Measurements from ENCODE around the gene SNTG2. TPM values are rescaled to one million over a fixed set of nuclear protein-coding genes. Genes with fewer than 3 reads are reported as not detected.

The SNTG2 gene
- total and polyA plus RNA-seq, 4 donors: not detected

- Histone ChIP-seq H3K4me3 (ENCODE audit: low read depth in 1 of 3, low read length in 3 of 3) (no peak overlapping the region), H3K27me3 (ENCODE audit: control insufficient read depth in 4 of 4, insufficient read depth in 4 of 4, low read length in 3 of 4) (no peaks in the 10 kb centered on the region), H3K9ac (ENCODE audit: low read depth in 1 of 2, low read length in 2 of 2) (no peak overlapping the region), H3K36me3 (ENCODE audit: control insufficient read depth in 4 of 4, insufficient read depth in 3 of 4, low read depth in 1 of 4, low read length in 3 of 4) (no peaks in the 10 kb centered on the region), H3K4me1 (ENCODE audit: control insufficient read depth in 4 of 4, insufficient read depth in 4 of 4, low read length in 3 of 4) (no peaks in the 10 kb centered on the region), H3K9me3 (ENCODE audit: control insufficient read depth in 4 of 4, low read length in 3 of 4) (no peaks in the 10 kb centered on the region), H3K27ac (ENCODE audit: low read depth in 1 of 2, low read length in 2 of 2) (no peak overlapping the region)
- TF ChIP-seq FOXA2 (IDR thresholded peaks at IDR 0.05): no peak
- no peak for TF ChIP-seq TAF1 (conservative IDR thresholded peaks at IDR 0.05)
- TF ChIP-seq CTCF (IDR thresholded peaks at IDR 0.05; ENCODE audit: low read depth, low read length, missing input control): no peak
- 80% methylated on average over 15 of the region's 15 CpGs for WGBS
- DNase-seq (ENCODE audit: low spot score): no peak
These were observed 13.1 kb upstream of the SNTG2 start for GRCh38 chr2:937530-937929.

- WGBS: 84% methylated on average over 21 of the region's 21 CpGs
- H3K27me3 ChIP-seq (ENCODE audit: control insufficient read depth in 4 of 4, insufficient read depth in 4 of 4, low read length in 3 of 4): peaks cover 0 to 2% (median 0%) of the 10 kb centered on the region in 4 donors
- H3K4me1 ChIP-seq (ENCODE audit: control insufficient read depth in 4 of 4, insufficient read depth in 4 of 4, low read length in 3 of 4): no peaks in the 10 kb centered on the region
- DNase-seq (ENCODE audit: low spot score): no peak
- H3K27ac ChIP-seq (ENCODE audit: low read depth in 1 of 2, low read length in 2 of 2): no peak overlapping the region
- no peaks in the 10 kb centered on the region for H3K36me3 ChIP-seq (ENCODE audit: control insufficient read depth in 4 of 4, insufficient read depth in 3 of 4, low read depth in 1 of 4, low read length in 3 of 4)
- TF ChIP-seq ZBTB33 (IDR thresholded peaks at IDR 0.05): no peak
- no peak for TF ChIP-seq TAF1 (conservative IDR thresholded peaks at IDR 0.05)
- H3K4me3 ChIP-seq (ENCODE audit: low read depth in 1 of 3, low read length in 3 of 3): no peak overlapping the region
- H3K9ac ChIP-seq (ENCODE audit: low read depth in 1 of 2, low read length in 2 of 2): no peak overlapping the region
- H3K9me3 ChIP-seq (ENCODE audit: control insufficient read depth in 4 of 4, low read length in 3 of 4): peaks cover 0 to 3% (median 0%) of the 10 kb centered on the region in 4 donors
These were observed 12.3 kb upstream of the SNTG2 start for GRCh38 chr2:938181-939005.

GRCh38 chr2:939936-940601, 10.6 kb upstream of the SNTG2 start:
- H3K27ac ChIP-seq (ENCODE audit: low read depth in 1 of 2, low read length in 2 of 2): no peak overlapping the region
- DNase-seq (ENCODE audit: low spot score): no peak
- no peak overlapping the region for H3K4me3 ChIP-seq (ENCODE audit: low read depth in 1 of 3, low read length in 3 of 3)
- peaks cover 0 to 4% (median under 1%) of the 10 kb centered on the region in 4 donors for H3K27me3 ChIP-seq (ENCODE audit: control insufficient read depth in 4 of 4, insufficient read depth in 4 of 4, low read length in 3 of 4)
- peaks cover 0 to 11% (median 3%) of the 10 kb centered on the region in 4 donors for H3K9me3 ChIP-seq (ENCODE audit: control insufficient read depth in 4 of 4, low read length in 3 of 4)
- no peaks in the 10 kb centered on the region for H3K36me3 ChIP-seq (ENCODE audit: control insufficient read depth in 4 of 4, insufficient read depth in 3 of 4, low read depth in 1 of 4, low read length in 3 of 4)
- no peaks in the 10 kb centered on the region for H3K4me1 ChIP-seq (ENCODE audit: control insufficient read depth in 4 of 4, insufficient read depth in 4 of 4, low read length in 3 of 4)
- TF ChIP-seq HNF4A (conservative IDR thresholded peaks at IDR 0.05): no peak
- TF ChIP-seq CTCF (IDR thresholded peaks at IDR 0.05; ENCODE audit: low read depth, low read length, missing input control): no peak
- no peak for TF ChIP-seq JUND (IDR thresholded peaks at IDR 0.05)
- no peak overlapping the region for H3K9ac ChIP-seq (ENCODE audit: low read depth in 1 of 2, low read length in 2 of 2)
- WGBS: 72% methylated on average over 8 of the region's 8 CpGs
